Mesodermal cell (in vitro differentiated cells): ENCODE results near the gene RAPGEF4.
"Not testable (repeated sequence)": the region's sequence is repeated elsewhere in the genome, so short reads cannot be mapped to it uniquely, and the experiment has no call there.

ENCODE experiments used
- H3K27ac ChIP-seq: 2 replicates; pipeline ENCODE4 v1.7.0; 2013; ENCODE audit warnings: mild to moderate bottlenecking, low read depth, low read length, moderate library complexity; ENCODE audit not compliant: severe bottlenecking
- H3K36me3 ChIP-seq: 2 replicates; pipeline ENCODE4 v1.7.1; 2013; ENCODE audit warnings: mild to moderate bottlenecking, low read length, moderate library complexity; ENCODE audit not compliant: control insufficient read depth, insufficient read depth
- H3K4me1 ChIP-seq: one replicate; pipeline ENCODE4 v1.7.1; 2013; ENCODE audit warnings: mild to moderate bottlenecking, low read length; ENCODE audit not compliant: insufficient read depth, control insufficient read depth, poor library complexity, severe bottlenecking
- H3K4me3 ChIP-seq: 2 replicates; pipeline ENCODE4 v1.7.0; 2013; ENCODE audit warnings: low read length, control low read depth, mild to moderate bottlenecking; ENCODE audit not compliant: insufficient read depth, poor library complexity, severe bottlenecking; ENCODE audit errors: extremely low read depth
- H3K9me3 ChIP-seq: 2 replicates; pipeline ENCODE4 v1.7.1; 2013; ENCODE audit warnings: mild to moderate bottlenecking, low read length, moderate library complexity; ENCODE audit not compliant: control insufficient read depth
- WGBS, 2 experiments: methylation state at CpG; one replicate each; pipeline ENCODE4 v1.1.5; 2013; ENCODE audit warnings: missing lambda C conversion rate in 2 of 2; ENCODE audit not compliant: insufficient coverage in 2 of 2; 5-methylcytosine and 5-hydroxymethylcytosine counted together

Gene RAPGEF4

DNA sequence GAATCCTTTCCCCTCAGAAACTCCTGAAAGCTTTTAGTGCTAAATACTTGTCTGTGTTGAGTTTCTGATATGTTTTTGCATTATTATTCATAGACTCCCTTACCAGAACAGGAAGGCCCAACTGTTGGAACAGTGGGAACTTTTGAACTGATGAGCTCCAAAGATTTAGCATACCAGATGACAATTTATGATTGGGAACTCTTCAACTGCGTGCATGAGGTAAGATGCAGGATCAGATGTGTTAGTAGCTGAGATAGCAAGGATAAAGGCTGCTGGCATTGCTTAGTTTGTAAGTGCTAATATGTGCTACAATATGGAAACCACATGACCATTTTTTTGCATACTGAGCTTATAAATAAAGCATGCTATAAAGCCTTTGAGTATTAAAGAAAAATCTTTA is 290.8 kb downstream of the RAPGEF4 start:
- no peaks in the 10 kb centered on the region for H3K36me3 ChIP-seq
- no peaks in the 10 kb centered on the region for H3K4me1 ChIP-seq
- WGBS, 2 experiments, result 100% methylated on average over 1 of the region's 1 CpG; no CpG with 5 or more reads in 1 of the 2 experiments

DNA sequence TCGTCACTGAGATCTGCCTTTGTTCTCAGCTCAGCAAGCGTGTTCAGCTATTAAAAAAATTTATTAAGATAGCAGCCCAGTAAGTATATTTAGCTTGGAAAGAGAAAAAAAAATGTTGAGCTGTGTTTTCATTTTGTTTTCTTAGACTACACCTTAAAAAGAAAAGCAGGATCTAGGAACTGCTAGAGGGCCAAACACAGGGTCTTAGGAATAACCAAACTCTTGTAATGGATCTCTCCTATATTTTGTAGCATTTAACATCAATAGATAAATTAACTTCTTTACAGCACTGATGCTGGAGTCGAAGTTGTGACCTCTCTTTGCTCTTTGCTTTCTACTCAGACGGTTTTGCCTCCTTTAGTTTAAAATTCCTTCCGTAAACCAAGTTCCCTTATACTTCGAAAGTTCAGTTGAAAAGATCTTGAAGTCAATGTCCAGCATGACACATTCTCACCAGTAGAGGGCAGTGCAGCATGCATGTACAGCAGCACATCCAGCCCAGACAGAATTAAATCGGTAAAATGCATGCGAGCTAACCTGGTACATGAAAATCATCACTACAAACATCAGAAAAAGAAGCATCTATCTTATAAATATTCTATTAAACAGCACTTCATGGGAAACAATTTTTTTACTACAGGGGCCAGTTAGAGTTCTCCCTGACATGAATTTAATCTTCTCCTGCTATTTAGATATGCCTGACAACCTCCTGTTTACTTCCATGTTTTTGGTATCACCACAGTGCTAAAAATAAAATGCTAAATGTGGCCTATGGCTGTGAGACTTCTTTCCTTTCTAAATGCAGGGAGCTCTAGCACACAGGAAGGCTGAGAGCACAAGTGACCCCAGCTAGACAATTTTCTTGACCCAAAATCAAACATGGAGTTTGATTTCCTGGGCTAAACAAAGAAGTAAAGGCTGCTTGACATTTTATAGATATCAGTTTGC is 291.8 kb downstream of the RAPGEF4 start:
- Histone ChIP-seq H3K9me3 (no peaks in the 10 kb centered on the region), H3K36me3 (no peaks in the 10 kb centered on the region), H3K27ac (peak overlapping the region; percentile 48), H3K4me3 (no peak overlapping the region), H3K4me1 (no peaks in the 10 kb centered on the region)
- WGBS, 2 experiments, result 24 to 25% methylated on average over 6 of the region's 8 CpGs

More for the DNA sequence above, 290.8 kb downstream of the RAPGEF4 start:
- H3K4me3 ChIP-seq, result no peak overlapping the region
- no peaks in the 10 kb centered on the region for H3K9me3 ChIP-seq
- H3K27ac ChIP-seq, result no peak overlapping the region

DNA sequence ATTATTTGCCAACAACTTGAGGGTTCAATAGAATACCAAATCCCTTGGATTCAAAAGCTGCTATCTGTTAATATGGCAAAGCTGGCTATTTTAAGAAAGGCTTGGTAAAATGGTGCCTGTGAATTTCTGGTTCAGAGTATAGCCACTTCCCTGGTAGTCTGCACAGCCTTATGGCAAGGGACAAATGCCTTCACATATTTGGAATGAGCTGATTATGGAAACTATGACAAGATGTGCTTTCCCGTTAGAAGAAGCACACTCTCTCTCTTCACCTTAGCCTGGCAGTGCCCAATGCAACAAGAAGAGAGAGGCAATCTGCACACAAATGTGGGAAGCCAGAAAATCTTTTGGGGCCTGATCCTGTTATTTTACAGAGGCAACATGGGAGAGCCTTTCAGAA is 292.5 kb downstream of the RAPGEF4 start:
- H3K27ac ChIP-seq, result peak overlapping the region; percentile 48
- no peaks in the 10 kb centered on the region for H3K9me3 ChIP-seq
- H3K36me3 ChIP-seq, result no peaks in the 10 kb centered on the region
- no CpG with 5 or more reads among the region's 1 CpG for WGBS, 2 experiments
- H3K4me3 ChIP-seq, result no peak overlapping the region
- H3K4me1 ChIP-seq, result no peaks in the 10 kb centered on the region

DNA sequence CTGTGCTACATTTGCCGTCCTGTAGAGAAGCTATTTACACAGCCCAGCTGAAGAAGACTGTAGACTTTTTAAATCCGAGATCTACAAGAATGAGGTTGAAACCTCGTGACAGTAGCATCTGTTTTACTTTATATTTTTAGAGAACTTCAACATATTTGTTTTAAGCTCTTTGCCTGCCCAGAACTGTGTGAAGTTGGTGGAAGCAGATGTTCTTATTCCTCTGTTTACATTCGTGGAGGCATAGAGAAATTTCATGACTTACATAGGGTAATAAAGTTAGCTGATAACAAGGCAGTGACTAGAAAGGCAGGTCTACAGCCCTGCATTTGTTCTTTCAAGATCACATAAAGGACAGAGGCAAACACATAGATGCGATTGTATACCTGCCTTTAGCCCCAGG is 293.0 kb downstream of the RAPGEF4 start:
- Histone ChIP-seq H3K9me3 (no peaks in the 10 kb centered on the region), H3K4me1 (no peaks in the 10 kb centered on the region), H3K4me3 (no peak overlapping the region), H3K27ac (no peak overlapping the region), H3K36me3 (no peaks in the 10 kb centered on the region)
- 40 to 42% methylated on average over 2 of the region's 5 CpGs for WGBS, 2 experiments

DNA sequence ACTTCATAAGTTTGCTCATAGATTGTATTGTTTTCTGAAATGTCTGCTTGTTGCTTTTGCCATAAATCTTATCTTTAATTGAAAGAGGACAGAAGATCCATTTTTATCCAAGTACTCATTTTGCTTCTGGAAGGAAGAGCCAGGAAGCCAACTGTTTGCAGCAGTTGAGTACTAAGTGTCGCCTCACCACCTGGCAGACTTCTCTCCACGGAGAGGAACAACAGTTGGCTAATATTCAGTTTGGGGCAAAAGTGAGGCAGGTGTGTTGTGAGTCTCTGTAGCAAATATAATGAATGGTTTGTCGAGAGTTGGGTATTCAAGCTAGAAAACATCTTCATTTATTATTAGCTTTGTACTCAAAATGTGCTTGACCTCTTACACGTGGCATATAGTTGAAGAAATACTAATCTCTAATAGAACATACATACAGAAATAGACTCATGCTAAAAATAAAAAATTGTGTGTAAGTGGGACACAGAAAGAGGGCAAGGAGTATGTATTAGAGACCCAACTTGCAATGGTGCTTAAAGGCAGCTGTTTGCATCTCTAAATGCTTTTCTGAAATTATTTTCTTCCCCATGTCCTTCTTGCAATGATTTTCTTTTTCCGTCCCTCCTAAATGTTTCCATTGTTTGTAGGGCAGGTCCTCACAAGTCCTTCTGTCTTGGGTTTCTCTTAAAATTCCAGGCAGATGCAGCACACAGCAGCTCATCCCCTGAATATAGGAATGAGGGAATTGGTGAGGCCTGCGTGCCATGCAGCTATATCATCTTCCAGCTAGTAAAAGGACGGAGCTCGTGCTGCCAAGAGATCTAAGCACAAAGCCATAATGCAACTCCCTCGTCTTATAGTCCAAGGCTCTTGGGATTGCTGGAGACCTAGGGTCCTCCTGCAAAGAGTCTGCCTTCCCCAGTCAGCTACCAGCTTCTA is 295.2 kb downstream of the RAPGEF4 start:
- Histone ChIP-seq H3K36me3 (no peaks in the 10 kb centered on the region), H3K4me3 (no peak overlapping the region), H3K27ac (no peak overlapping the region), H3K9me3 (no peaks in the 10 kb centered on the region), H3K4me1 (no peaks in the 10 kb centered on the region)
- 86 to 96% methylated on average over 4 to 6 of the region's 9 CpGs for WGBS, 2 experiments

- no peak overlapping the region for H3K4me3 ChIP-seq
- H3K36me3 ChIP-seq, result no peaks in the 10 kb centered on the region
- H3K4me1 ChIP-seq, result no peaks in the 10 kb centered on the region
- H3K9me3 ChIP-seq, result no peaks in the 10 kb centered on the region
- WGBS, 2 experiments, result 72 to 96% methylated on average over 3 of the region's 4 CpGs
- H3K27ac ChIP-seq, result no peak overlapping the region
Measured at GRCh38 chr2:173032032-173032431, 296.4 kb downstream of the RAPGEF4 start.

DNA sequence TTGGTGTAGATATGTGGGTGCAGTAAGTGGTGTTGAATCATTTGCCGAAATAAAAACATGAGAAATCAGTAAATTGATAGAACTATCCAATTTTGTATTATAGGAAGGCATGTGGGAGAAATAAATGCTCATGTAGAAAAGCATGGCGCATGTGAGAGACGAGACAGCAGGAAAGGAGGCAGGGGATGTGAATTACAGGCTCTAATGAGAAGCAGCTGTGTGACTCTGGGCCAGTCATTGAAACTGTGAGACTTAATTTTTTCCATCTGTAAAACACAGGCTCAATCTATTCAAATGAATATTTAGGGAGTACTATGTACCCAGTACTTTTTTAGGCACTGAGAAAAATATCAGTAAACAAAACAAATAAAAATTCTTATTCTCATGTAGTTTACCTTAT is 297.4 kb downstream of the RAPGEF4 start:
- H3K4me1 ChIP-seq, result no peaks in the 10 kb centered on the region
- H3K9me3 ChIP-seq, result no peaks in the 10 kb centered on the region
- 95% methylated on average over 3 of the region's 3 CpGs for WGBS, 2 experiments
- H3K4me3 ChIP-seq, result no peak overlapping the region
- no peak overlapping the region for H3K27ac ChIP-seq
- H3K36me3 ChIP-seq, result no peaks in the 10 kb centered on the region

GRCh38 chr2:173034143-173034542 is 298.5 kb downstream of the RAPGEF4 start:
- no peak overlapping the region for H3K4me3 ChIP-seq
- WGBS, 2 experiments, result 91 to 92% methylated on average over 5 to 6 of the region's 7 CpGs

GRCh38 chr2:173037245-173038120 is 301.8 kb downstream of the RAPGEF4 start:
- WGBS, 2 experiments, result 86 to 89% methylated on average over 5 to 10 of the region's 12 CpGs
- Histone ChIP-seq H3K36me3 (no peaks in the 10 kb centered on the region), H3K4me1 (no peaks in the 10 kb centered on the region), H3K4me3 (no peak overlapping the region), H3K9me3 (no peaks in the 10 kb centered on the region), H3K27ac (no peak overlapping the region)

More at GRCh38 chr2:173034143-173034542, 298.5 kb downstream of the RAPGEF4 start:
- Histone ChIP-seq H3K36me3 (no peaks in the 10 kb centered on the region), H3K27ac (no peak overlapping the region), H3K4me1 (no peaks in the 10 kb centered on the region), H3K9me3 (no peaks in the 10 kb centered on the region)

GRCh38 chr2:173038257-173038656 is 302.6 kb downstream of the RAPGEF4 start:
- H3K36me3 ChIP-seq, result not testable (repeated sequence)

More at GRCh38 chr2:173038257-173038656, 302.6 kb downstream of the RAPGEF4 start:
- WGBS, 2 experiments, result 86% methylated on average over 1 of the region's 2 CpGs; no CpG with 5 or more reads in 1 of the 2 experiments
- H3K27ac ChIP-seq, H3K9me3 ChIP-seq, H3K4me1 ChIP-seq, H3K4me3 ChIP-seq: not testable (repeated sequence)
